ENCODE results near the gene PDSS1.
"Not testable (repeated sequence)": the region's sequence is repeated elsewhere in the genome, so short reads cannot be mapped to it uniquely, and the experiment has no call there.

PDSS1 gene

DNA sequence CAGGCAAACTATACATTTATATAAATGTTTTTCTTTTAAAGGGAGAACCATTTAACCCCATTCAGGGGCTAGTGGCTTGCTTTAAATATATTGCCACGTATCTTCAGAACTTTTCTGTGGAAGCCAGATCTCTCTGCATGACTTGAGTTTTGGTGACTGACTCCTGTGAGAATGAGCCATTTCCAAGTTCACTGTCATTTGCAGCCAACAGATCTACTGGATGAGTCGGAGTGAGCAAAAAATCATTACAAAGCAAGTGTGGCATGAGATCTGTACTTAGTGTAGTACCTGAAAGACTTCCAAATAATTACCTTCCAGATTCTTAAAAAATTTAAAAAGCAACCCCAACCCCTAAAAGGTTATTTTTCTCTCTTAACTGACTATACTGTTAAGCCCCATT lies 45.6 kb downstream of the PDSS1 start:
- no peak for DNase-seq

- DNase-seq = no peak
Observed at GRCh38 chr10:26743841-26744240, 46.3 kb downstream of the PDSS1 start.

DNA sequence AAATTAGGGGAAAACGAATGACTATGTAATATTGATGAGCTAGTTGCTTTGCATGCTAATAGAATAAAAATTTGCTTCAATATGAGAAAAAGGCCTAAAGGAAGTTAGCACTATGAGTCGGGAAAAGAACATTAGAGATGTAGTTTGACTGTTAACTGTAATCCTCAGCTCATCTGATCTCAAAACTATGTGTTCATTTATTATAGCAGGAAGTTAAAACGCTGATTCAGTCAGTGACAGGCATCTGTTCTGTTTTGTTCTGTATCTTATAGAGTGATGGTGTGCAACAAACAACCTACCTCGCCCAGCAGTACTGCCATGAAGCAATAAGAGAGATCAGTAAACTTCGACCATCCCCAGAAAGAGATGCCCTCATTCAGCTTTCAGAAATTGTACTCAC lies 48.6 kb downstream of the PDSS1 start:
- no peak for DNase-seq

DNA sequence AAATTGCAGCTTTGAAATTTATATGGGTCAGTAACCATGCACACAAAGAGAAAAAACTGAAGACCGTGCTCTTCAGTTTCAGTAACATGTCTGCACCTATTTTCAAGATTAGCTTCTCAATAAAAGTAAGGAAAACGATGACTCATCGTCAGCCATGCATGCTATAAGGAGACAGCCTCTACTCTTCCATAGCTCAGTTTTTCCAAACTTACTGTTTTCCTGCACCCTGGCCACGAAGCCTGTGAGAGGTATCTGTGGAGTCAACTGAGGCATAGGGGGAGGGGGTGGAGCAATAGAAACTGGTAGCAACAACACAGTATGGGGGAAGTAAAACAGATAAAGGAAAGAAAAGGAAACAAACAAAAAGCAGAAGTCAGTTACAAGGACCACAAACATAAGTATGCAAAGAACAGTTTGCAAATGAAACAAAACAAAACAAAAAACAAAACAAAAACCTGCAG lies 58.0 kb downstream of the PDSS1 start:
- peak; percentile 37 for DNase-seq

DNA sequence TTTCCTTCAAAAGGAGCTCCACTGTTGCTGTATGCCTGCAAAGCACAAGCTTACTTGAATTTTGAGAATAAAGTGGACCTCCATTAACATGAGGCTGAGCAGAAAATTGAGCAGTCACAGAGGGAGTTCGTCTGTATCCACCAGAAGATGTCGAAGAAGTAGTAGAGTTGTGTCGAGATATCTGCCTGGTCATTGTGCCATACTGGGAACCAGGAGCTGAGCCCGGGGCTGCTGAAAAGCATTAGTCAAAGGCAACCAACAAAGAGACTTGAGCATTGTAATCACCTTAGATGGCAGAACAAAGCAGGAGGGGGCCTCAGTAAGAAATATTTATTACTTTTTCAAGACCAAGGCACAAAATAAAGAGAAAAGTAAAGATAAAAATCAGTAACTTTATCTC lies 61.5 kb downstream of the PDSS1 start:
- DNase-seq = no peak

DNA sequence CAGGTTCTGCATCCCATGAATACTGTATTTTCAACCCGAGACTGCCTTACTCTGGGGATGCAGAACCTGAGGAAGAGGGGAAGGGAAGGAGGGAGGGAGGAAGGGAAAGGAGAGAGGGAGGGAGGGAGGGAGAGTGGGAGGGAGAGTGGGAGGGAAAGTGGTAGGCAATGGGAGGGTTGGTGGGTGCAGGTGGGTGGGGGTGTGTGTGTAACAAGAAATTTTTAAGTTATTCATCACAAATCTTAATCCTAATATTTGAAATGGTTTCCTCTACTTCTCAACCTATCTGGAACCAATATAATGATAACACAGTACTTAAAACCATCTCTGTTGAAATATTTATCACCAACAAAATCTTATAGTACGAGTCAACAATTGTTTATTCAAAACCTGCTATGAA lies 68.0 kb downstream of the PDSS1 start:
- DNase-seq = no peak

DNA sequence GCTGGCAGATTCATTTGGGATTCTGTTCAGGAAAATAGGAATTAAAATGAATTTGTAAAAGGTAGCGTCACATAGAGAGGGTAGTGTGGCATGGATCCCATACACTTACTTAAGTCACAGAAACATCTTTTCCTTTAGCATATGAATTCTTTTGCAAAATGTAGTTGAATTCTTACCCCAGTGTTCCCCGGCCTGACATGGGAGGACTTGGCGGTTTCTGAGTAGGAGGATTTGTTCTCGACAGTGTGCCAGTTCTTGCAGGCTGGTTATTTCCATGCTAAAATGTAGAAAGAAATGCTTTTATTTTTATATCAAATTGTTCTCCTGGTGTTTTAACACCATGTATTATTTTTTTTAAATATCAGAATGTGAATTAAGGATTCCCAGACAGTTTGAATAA lies 72.6 kb downstream of the PDSS1 start:
- no peak for DNase-seq

- DNase-seq = peak; percentile 8
Observed at GRCh38 chr10:26773633-26774032, 76.1 kb downstream of the PDSS1 start.

- peak; percentile 3 for DNase-seq
Observed at GRCh38 chr10:26776258-26776657, 78.8 kb downstream of the PDSS1 start.

DNA sequence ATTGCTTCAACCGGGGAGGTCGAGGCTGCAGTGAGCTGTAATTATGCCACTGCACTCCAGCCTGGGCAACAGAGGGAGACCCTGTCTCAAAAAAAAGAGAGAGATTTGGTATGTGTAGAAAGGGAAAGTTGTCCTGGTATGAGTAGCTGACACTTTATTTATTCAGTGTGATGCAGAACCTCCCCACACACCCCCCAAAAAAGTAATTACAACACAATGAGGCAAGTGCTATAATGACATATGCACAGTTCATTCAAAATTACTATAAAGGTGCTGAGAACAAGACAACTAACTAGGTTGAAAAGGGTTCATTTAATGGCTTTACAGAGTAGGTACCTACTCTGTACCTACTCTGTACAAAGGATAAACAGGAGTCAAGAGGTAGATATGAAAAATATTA lies 80.2 kb downstream of the PDSS1 start:
- DNase-seq = no peak

- DNase-seq = no peak
Observed at GRCh38 chr10:26779176-26779860, 81.8 kb downstream of the PDSS1 start.

GRCh38 chr10:26780106-26780792 lies 82.7 kb downstream of the PDSS1 start:
- no peak for DNase-seq

- DNase-seq = peak; percentile 90
Observed at GRCh38 chr10:26780793-26781601, 83.5 kb downstream of the PDSS1 start.

DNA sequence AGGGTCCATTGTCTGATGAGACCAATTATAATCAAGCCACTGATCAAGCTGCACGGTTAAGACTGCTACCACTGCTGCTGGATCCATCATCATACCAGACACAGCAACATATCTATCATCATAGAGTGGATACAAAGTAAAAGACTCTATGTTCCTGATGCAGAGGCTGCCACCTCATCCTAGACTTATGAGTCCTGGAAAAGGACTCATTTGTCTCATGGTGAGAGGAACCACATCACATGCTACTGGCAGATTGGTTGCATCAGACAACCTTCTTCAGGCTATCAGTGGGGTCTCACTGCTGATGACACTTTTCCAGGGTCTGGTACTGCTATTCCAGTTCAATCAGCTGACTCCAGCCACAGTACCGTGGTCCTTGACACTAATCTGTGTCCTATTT lies 84.3 kb downstream of the PDSS1 start:
- DNase-seq = peak; percentile 35

DNA sequence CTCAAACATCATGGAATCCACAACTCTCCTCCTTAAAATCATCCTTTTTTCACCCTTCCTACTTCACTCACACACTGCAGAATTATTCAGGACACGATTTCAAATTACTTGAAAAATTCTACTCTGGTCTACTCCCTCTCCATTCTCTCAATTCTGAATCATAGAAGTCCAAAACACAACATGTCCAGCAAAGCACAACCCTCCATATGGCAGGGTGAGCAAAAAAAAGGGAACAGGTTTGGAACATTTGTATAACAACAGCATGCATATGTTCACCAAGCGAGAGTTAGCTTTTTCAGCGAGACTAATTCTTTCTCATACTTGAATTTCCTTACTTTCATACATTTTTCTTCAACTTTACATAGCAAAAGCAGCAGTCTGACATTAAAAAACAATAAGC lies 89.9 kb downstream of the PDSS1 start:
- no peak for DNase-seq

DNA sequence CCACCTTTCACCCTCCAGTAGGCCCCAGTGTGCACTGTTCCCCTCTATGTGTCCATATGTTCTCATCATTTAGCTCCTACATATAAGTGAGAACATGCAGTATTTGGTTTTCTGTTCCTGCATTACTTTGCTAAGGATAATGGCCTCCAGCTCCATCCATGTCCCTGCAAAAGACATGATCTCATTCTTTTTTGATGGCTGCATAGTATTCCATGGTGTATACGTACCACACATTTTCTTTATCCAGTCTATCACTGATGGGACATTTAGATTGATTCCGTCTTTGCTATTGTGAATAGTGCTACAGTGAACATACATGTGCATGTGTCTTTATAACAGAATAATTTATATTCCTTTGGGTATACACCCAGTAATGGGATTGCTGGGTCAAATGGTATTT lies 92.3 kb downstream of the PDSS1 start:
- DNase-seq = not testable (repeated sequence)

DNA sequence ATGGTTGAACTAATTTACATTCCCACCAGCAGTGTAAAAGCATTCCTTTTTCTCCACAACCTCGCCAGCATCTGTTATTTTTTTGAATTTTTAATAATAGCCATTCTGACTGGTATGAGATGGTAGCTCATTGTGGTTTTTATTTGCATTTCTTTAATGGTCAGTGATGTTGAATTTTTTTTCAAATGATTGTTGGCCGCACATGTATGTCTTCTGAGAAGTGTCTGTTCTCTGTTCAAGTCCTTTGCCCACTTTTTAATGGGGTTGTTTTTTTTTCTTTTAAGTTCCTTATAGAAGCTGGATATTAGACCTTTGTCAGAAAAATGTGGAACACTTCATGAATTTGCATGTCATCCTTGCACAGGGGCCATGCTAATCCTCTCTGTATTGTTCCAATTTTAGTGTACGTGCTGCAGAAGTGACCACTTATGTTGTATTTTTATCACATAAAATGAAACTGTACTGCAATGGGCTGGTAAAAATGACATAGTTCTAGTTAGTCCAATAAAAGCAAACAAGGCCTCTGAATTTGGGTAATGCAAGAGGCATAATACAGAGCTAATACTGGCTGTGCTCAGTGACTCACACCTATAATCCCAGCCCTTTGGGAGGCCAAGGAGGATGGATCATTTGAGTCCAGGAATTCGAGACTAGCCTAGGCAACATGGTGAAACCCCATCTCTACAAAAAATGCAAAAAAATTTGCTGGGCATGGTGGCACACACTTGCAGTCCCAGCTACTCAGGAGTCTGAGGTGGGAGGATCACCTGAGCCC lies 92.9 kb downstream of the PDSS1 start:
- DNase-seq = peak; percentile 32

DNA sequence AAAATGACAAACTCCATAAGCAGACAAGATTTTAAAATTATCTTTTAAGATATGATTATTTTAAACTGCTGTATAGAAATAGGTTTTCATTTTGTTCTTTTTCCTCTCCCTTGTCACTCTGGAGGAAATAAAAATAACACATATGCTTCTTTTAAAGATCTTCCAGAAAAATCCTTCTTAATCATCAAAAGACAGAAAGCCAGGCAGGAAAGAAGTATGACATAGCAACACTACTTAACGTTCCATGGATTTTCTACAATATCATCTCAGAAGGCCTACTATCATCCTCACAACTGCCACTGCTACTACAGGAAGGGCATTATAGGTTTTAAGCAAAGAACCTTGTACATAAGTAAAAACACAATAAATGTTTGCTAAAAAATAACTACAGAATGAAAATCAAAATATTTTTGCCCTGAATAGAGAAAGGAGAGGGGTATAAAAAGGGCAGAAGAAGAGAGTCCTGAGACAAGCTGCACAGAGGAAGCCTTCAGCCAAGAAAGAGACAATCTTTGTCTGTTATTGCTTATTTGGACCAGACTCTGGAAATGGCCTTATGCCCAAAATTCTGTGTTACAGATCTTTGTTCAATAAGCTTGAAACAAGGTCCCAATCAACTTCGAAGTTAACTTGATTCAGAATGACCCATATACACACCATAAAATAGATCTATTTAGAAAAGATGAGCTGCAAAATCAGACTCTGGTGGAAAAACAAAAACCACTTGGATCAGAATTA lies 95.4 kb downstream of the PDSS1 start:
- DNase-seq = no peak

Measured in fibroblast of skin of right quadriceps (primary cell).